Stomach smooth muscle (tissue), 2 donors: ENCODE results near the gene TMEM236.

Experiments used
- H3K27ac ChIP-seq: one replicate; pipeline ENCODE4 v1.7.0; 2013; ENCODE audit warnings: mild to moderate bottlenecking, low read length, inconsistent platforms
- H3K27me3 ChIP-seq, 2 donors: one replicate each; pipeline ENCODE4 v1.7.0; 2013; ENCODE audit warnings: low read length in 2 of 2; ENCODE audit not compliant: insufficient read depth in 2 of 2, control insufficient read depth in 1 of 2
- H3K36me3 ChIP-seq, 2 donors: one replicate each; pipeline ENCODE4 v1.7.0; 2013; ENCODE audit warnings: low read length in 2 of 2; ENCODE audit not compliant: control insufficient read depth in 2 of 2, insufficient read depth in 2 of 2
- H3K4me1 ChIP-seq: one replicate; pipeline ENCODE4 v1.7.0; 2013; ENCODE audit warnings: low read length; ENCODE audit not compliant: control insufficient read depth, insufficient read depth
- H3K4me3 ChIP-seq, 2 donors: one replicate each; pipeline ENCODE4 v1.7.0; 2013; ENCODE audit warnings: low read length in 2 of 2
- H3K9ac ChIP-seq, 2 donors: one replicate each; pipeline ENCODE4 v1.7.0; 2013; ENCODE audit warnings: low read length in 2 of 2, mild to moderate bottlenecking in 1 of 2
- H3K9me3 ChIP-seq, 2 donors: one replicate each; pipeline ENCODE4 v1.7.0; 2013; ENCODE audit warnings: low read length in 2 of 2; ENCODE audit not compliant: control insufficient read depth in 2 of 2
- donor health status: healthy.
- donor health status: Pancreatic carcinoma.

Gene TMEM236

GRCh38 chr10:17787087-17787961 lies 35.3 kb downstream of the TMEM236 start:
- Histone ChIP-seq H3K27me3 (no peaks in the 10 kb centered on the region), H3K4me1 (no peaks in the 10 kb centered on the region), H3K9me3 (no peaks in the 10 kb centered on the region), H3K9ac (no peak overlapping the region), H3K4me3 (no peak overlapping the region), H3K36me3 (no peaks in the 10 kb centered on the region), H3K27ac (no peak overlapping the region)

GRCh38 chr10:17788646-17789045 lies 36.6 kb downstream of the TMEM236 start:
- no peak overlapping the region for H3K9ac ChIP-seq
- H3K36me3 ChIP-seq = no peaks in the 10 kb centered on the region
- H3K27ac ChIP-seq = no peak overlapping the region
- H3K4me1 ChIP-seq = no peaks in the 10 kb centered on the region
- H3K4me3 ChIP-seq = no peak overlapping the region
- no peaks in the 10 kb centered on the region for H3K9me3 ChIP-seq
- no peaks in the 10 kb centered on the region for H3K27me3 ChIP-seq

GRCh38 chr10:17789396-17789795 lies 37.4 kb downstream of the TMEM236 start:
- Histone ChIP-seq H3K9ac (no peak overlapping the region), H3K27me3 (no peaks in the 10 kb centered on the region), H3K9me3 (no peaks in the 10 kb centered on the region), H3K4me1 (no peaks in the 10 kb centered on the region), H3K4me3 (no peak overlapping the region), H3K36me3 (no peaks in the 10 kb centered on the region), H3K27ac (no peak overlapping the region)

GRCh38 chr10:17790651-17791050 lies 38.6 kb downstream of the TMEM236 start:
- H3K27ac ChIP-seq = no peak overlapping the region
- no peaks in the 10 kb centered on the region for H3K9me3 ChIP-seq
- no peaks in the 10 kb centered on the region for H3K27me3 ChIP-seq
- no peaks in the 10 kb centered on the region for H3K36me3 ChIP-seq
- H3K4me1 ChIP-seq = no peaks in the 10 kb centered on the region
- no peak overlapping the region for H3K9ac ChIP-seq
- no peak overlapping the region for H3K4me3 ChIP-seq

GRCh38 chr10:17792991-17793390 lies 41.0 kb downstream of the TMEM236 start:
- Histone ChIP-seq H3K36me3 (no peaks in the 10 kb centered on the region), H3K4me3 (no peak overlapping the region), H3K9me3 (no peaks in the 10 kb centered on the region), H3K9ac (no peak overlapping the region), H3K27ac (no peak overlapping the region), H3K4me1 (no peaks in the 10 kb centered on the region), H3K27me3 (no peaks in the 10 kb centered on the region)

GRCh38 chr10:17793823-17794644 lies 42.0 kb downstream of the TMEM236 start:
- Histone ChIP-seq H3K4me1 (no peaks in the 10 kb centered on the region), H3K27ac (no peak overlapping the region), H3K36me3 (no peaks in the 10 kb centered on the region), H3K27me3 (no peaks in the 10 kb centered on the region), H3K4me3 (no peak overlapping the region), H3K9me3 (no peaks in the 10 kb centered on the region), H3K9ac (no peak overlapping the region)

- Histone ChIP-seq H3K4me1 (no peaks in the 10 kb centered on the region), H3K9ac (no peak overlapping the region), H3K27ac (no peak overlapping the region), H3K9me3 (no peaks in the 10 kb centered on the region), H3K27me3 (no peaks in the 10 kb centered on the region), H3K4me3 (no peak overlapping the region), H3K36me3 (no peaks in the 10 kb centered on the region)
Measured at GRCh38 chr10:17795083-17795482, 43.1 kb downstream of the TMEM236 start.

- no peak overlapping the region for H3K9ac ChIP-seq
- H3K4me1 ChIP-seq = no peaks in the 10 kb centered on the region
- H3K27ac ChIP-seq = no peak overlapping the region
- H3K36me3 ChIP-seq = no peaks in the 10 kb centered on the region
- no peak overlapping the region for H3K4me3 ChIP-seq
- H3K27me3 ChIP-seq = no peaks in the 10 kb centered on the region
- H3K9me3 ChIP-seq = no peaks in the 10 kb centered on the region
Measured at GRCh38 chr10:17795813-17796594, 44.0 kb downstream of the TMEM236 start.

GRCh38 chr10:17801507-17801906 lies 49.5 kb downstream of the TMEM236 start:
- Histone ChIP-seq H3K4me1 (no peaks in the 10 kb centered on the region), H3K9ac (no peak overlapping the region), H3K27ac (no peak overlapping the region), H3K9me3 (no peaks in the 10 kb centered on the region), H3K36me3 (no peaks in the 10 kb centered on the region), H3K4me3 (no peak overlapping the region), H3K27me3 (no peaks in the 10 kb centered on the region)

GRCh38 chr10:17802350-17802749 lies 50.3 kb downstream of the TMEM236 start:
- H3K9ac ChIP-seq = no peak overlapping the region
- H3K36me3 ChIP-seq = no peaks in the 10 kb centered on the region
- H3K4me3 ChIP-seq = no peak overlapping the region
- no peak overlapping the region for H3K27ac ChIP-seq
- H3K9me3 ChIP-seq = no peaks in the 10 kb centered on the region
- H3K27me3 ChIP-seq = no peaks in the 10 kb centered on the region
- no peaks in the 10 kb centered on the region for H3K4me1 ChIP-seq
